ENCODE results near the gene UBAP2L.

UBAP2L gene

GRCh38 chr1:154236855-154237254 lies 16.1 kb downstream of the UBAP2L start:
- no peak overlapping the region for H2AFZ ChIP-seq (ENCODE audit: low read depth, low read length, severe bottlenecking)
- H3K9me2 ChIP-seq (replicated peaks; ENCODE audit: insufficient read depth, low read length), result no peaks in the 10 kb centered on the region
- peaks cover 43% of the 10 kb centered on the region for H3K79me2 ChIP-seq (ENCODE audit: insufficient read depth, low read length)
- no peak overlapping the region for H3K4me2 ChIP-seq (ENCODE audit: low read depth, low read length, poor library complexity, severe bottlenecking)
- no peaks in the 10 kb centered on the region for H3K27me3 ChIP-seq (ENCODE audit: low read length)
- no peak overlapping the region for H3K9ac ChIP-seq (ENCODE audit: low read length)
- H3K4me3 ChIP-seq (ENCODE audit: insufficient read depth, low read length, poor library complexity, severe bottlenecking), result no peak overlapping the region
- TF ChIP-seq CTCF (IDR thresholded peaks at IDR 0.05; ENCODE audit: insufficient read depth, low read length, poor library complexity, severe bottlenecking) (no peak), EZH2phosphoT487 (conservative IDR thresholded peaks at IDR 0.05; ENCODE audit: low read length) (no peak)
- no peak overlapping the region for H3K27ac ChIP-seq (ENCODE audit: low read depth, low read length)
- H3F3A ChIP-seq (ENCODE audit: insufficient read depth), result no peaks in the 10 kb centered on the region
- peaks cover 59% of the 10 kb centered on the region for H3K36me3 ChIP-seq (ENCODE audit: low read length)
- H4K20me1 ChIP-seq (ENCODE audit: low read depth, low read length), result peaks cover 7% of the 10 kb centered on the region; the same call in 1 of the 2 replicates
- H3K9me3 ChIP-seq (ENCODE audit: insufficient read depth, low read length), result no peaks in the 10 kb centered on the region

GRCh38 chr1:154237435-154237834 lies 16.7 kb downstream of the UBAP2L start:
- no peaks in the 10 kb centered on the region for H3K9me3 ChIP-seq (ENCODE audit: insufficient read depth, low read length)
- TF ChIP-seq CTCF (IDR thresholded peaks at IDR 0.05; ENCODE audit: insufficient read depth, low read length, poor library complexity, severe bottlenecking), result no peak
- peaks cover 40% of the 10 kb centered on the region for H3K79me2 ChIP-seq (ENCODE audit: insufficient read depth, low read length)
- no peak overlapping the region for H3K4me3 ChIP-seq (ENCODE audit: insufficient read depth, low read length, poor library complexity, severe bottlenecking)
- H3K9ac ChIP-seq (ENCODE audit: low read length), result no peak overlapping the region
- H3K36me3 ChIP-seq (ENCODE audit: low read length), result peaks cover 65% of the 10 kb centered on the region
- H3F3A ChIP-seq (ENCODE audit: insufficient read depth), result no peaks in the 10 kb centered on the region
- H3K27ac ChIP-seq (ENCODE audit: low read depth, low read length), result no peak overlapping the region
- peaks cover 7% of the 10 kb centered on the region; the same call in 1 of the 2 replicates for H4K20me1 ChIP-seq (ENCODE audit: low read depth, low read length)
- no peaks in the 10 kb centered on the region for H3K9me2 ChIP-seq (replicated peaks; ENCODE audit: insufficient read depth, low read length)
- H3K4me2 ChIP-seq (ENCODE audit: low read depth, low read length, poor library complexity, severe bottlenecking), result no peak overlapping the region
- no peak overlapping the region for H2AFZ ChIP-seq (ENCODE audit: low read depth, low read length, severe bottlenecking)
- no peaks in the 10 kb centered on the region for H3K27me3 ChIP-seq (ENCODE audit: low read length)

- H3K27ac ChIP-seq (ENCODE audit: low read depth, low read length), result no peak overlapping the region
- peaks cover 7% of the 10 kb centered on the region; the same call in 1 of the 2 replicates for H4K20me1 ChIP-seq (ENCODE audit: low read depth, low read length)
- no peaks in the 10 kb centered on the region for H3K9me2 ChIP-seq (replicated peaks; ENCODE audit: insufficient read depth, low read length)
- no peak overlapping the region for H3K4me3 ChIP-seq (ENCODE audit: insufficient read depth, low read length, poor library complexity, severe bottlenecking)
- H3K9ac ChIP-seq (ENCODE audit: low read length), result no peak overlapping the region
- TF ChIP-seq CTCF (IDR thresholded peaks at IDR 0.05; ENCODE audit: insufficient read depth, low read length, poor library complexity, severe bottlenecking), result no peak
- no peak for TF ChIP-seq EZH2phosphoT487 (conservative IDR thresholded peaks at IDR 0.05; ENCODE audit: low read length)
- no peaks in the 10 kb centered on the region for H3K27me3 ChIP-seq (ENCODE audit: low read length)
- H3K36me3 ChIP-seq (ENCODE audit: low read length), result peaks cover 70% of the 10 kb centered on the region
- H3K79me2 ChIP-seq (ENCODE audit: insufficient read depth, low read length), result peaks cover 43% of the 10 kb centered on the region
- no peak overlapping the region for H2AFZ ChIP-seq (ENCODE audit: low read depth, low read length, severe bottlenecking)
- H3F3A ChIP-seq (ENCODE audit: insufficient read depth), result no peaks in the 10 kb centered on the region
- no peak overlapping the region for H3K4me2 ChIP-seq (ENCODE audit: low read depth, low read length, poor library complexity, severe bottlenecking)
- H3K9me3 ChIP-seq (ENCODE audit: insufficient read depth, low read length), result no peaks in the 10 kb centered on the region
These were observed 17.2 kb downstream of the UBAP2L start for GRCh38 chr1:154237880-154238506.

All from SU-DHL-6 (cell line).